ENCODE measurements around the gene DUOX2.

The DUOX2 gene

GRCh38 chr15:45100884-45101625, 12.9 kb downstream of the DUOX2 start:
- Mint-ChIP-seq H3K27me3 (peaks cover 48% of the 10 kb centered on the region), H3K27ac (ENCODE audit: low read depth) (peak overlapping the region; percentile 26), H3K9me3 (no peaks in the 10 kb centered on the region), H3K36me3 (ENCODE audit: insufficient read depth) (peaks cover 2% of the 10 kb centered on the region), H3K4me3 (no peak overlapping the region), H3K4me1 (no peaks in the 10 kb centered on the region)
- ATAC-seq (replicated peaks; ENCODE audit: extremely low read depth, poor library complexity, severe bottlenecking) = no peak
- DNase-seq (ENCODE audit: low spot score in 2 of 2) = no peak

- no peak overlapping the region for H3K4me3 Mint-ChIP-seq
- DNase-seq (ENCODE audit: low spot score in 2 of 2) (no peak), ATAC-seq (replicated peaks; ENCODE audit: extremely low read depth, poor library complexity, severe bottlenecking) (no peak)
- H3K4me1 Mint-ChIP-seq = no peaks in the 10 kb centered on the region
- no peak overlapping the region for H3K27ac Mint-ChIP-seq (ENCODE audit: low read depth)
- no peaks in the 10 kb centered on the region for H3K9me3 Mint-ChIP-seq
- peaks cover 46% of the 10 kb centered on the region for H3K27me3 Mint-ChIP-seq
- H3K36me3 Mint-ChIP-seq (ENCODE audit: insufficient read depth) = peaks cover 2% of the 10 kb centered on the region
These were observed 14.3 kb downstream of the DUOX2 start for GRCh38 chr15:45099549-45100165.

GRCh38 chr15:45097466-45097865, 16.5 kb downstream of the DUOX2 start:
- Mint-ChIP-seq H3K4me3 (no peak overlapping the region), H3K4me1 (no peaks in the 10 kb centered on the region), H3K36me3 (ENCODE audit: insufficient read depth) (peaks cover 2% of the 10 kb centered on the region), H3K27ac (ENCODE audit: low read depth) (no peak overlapping the region), H3K9me3 (no peaks in the 10 kb centered on the region), H3K27me3 (peaks cover 33% of the 10 kb centered on the region)
- no peak for ATAC-seq (replicated peaks; ENCODE audit: extremely low read depth, poor library complexity, severe bottlenecking)
- DNase-seq (ENCODE audit: low spot score in 2 of 2) = no peak

- no peaks in the 10 kb centered on the region for H3K4me1 Mint-ChIP-seq
These were observed 18.3 kb downstream of the DUOX2 start for GRCh38 chr15:45095661-45096060.

GRCh38 chr15:45094358-45094730, 19.6 kb downstream of the DUOX2 start:
- Mint-ChIP-seq H3K27me3 (peaks cover 39% of the 10 kb centered on the region), H3K9me3 (no peaks in the 10 kb centered on the region), H3K27ac (ENCODE audit: low read depth) (no peak overlapping the region), H3K4me3 (no peak overlapping the region), H3K36me3 (ENCODE audit: insufficient read depth) (no peaks in the 10 kb centered on the region), H3K4me1 (no peaks in the 10 kb centered on the region)
- DNase-seq (ENCODE audit: low spot score in 2 of 2) (no peak), ATAC-seq (replicated peaks; ENCODE audit: extremely low read depth, poor library complexity, severe bottlenecking) (no peak)

More at GRCh38 chr15:45095661-45096060, 18.3 kb downstream of the DUOX2 start:
- Mint-ChIP-seq H3K27ac (ENCODE audit: low read depth) (no peak overlapping the region), H3K9me3 (no peaks in the 10 kb centered on the region), H3K36me3 (ENCODE audit: insufficient read depth) (no peaks in the 10 kb centered on the region), H3K27me3 (peaks cover 38% of the 10 kb centered on the region), H3K4me3 (no peak overlapping the region)
- ATAC-seq (replicated peaks; ENCODE audit: extremely low read depth, poor library complexity, severe bottlenecking) (no peak), DNase-seq (ENCODE audit: low spot score in 2 of 2) (no peak)

- no peaks in the 10 kb centered on the region for H3K36me3 Mint-ChIP-seq (ENCODE audit: insufficient read depth)
- no peak for ATAC-seq (replicated peaks; ENCODE audit: extremely low read depth, poor library complexity, severe bottlenecking)
- DNase-seq (ENCODE audit: low spot score in 2 of 2) = no peak
- H3K27me3 Mint-ChIP-seq = peaks cover 44% of the 10 kb centered on the region
- H3K27ac Mint-ChIP-seq (ENCODE audit: low read depth) = no peak overlapping the region
- no peak overlapping the region for H3K4me3 Mint-ChIP-seq
- H3K9me3 Mint-ChIP-seq = no peaks in the 10 kb centered on the region
- H3K4me1 Mint-ChIP-seq = no peaks in the 10 kb centered on the region
These were observed 20.2 kb downstream of the DUOX2 start for GRCh38 chr15:45093622-45094357.

GRCh38 chr15:45093013-45093412, 21.0 kb downstream of the DUOX2 start:
- H3K4me1 Mint-ChIP-seq = no peaks in the 10 kb centered on the region

GRCh38 chr15:45091576-45091975, 22.4 kb downstream of the DUOX2 start:
- Mint-ChIP-seq H3K36me3 (ENCODE audit: insufficient read depth) (no peaks in the 10 kb centered on the region), H3K27ac (ENCODE audit: low read depth) (no peak overlapping the region), H3K27me3 (peaks cover 55% of the 10 kb centered on the region), H3K4me1 (no peaks in the 10 kb centered on the region), H3K9me3 (no peaks in the 10 kb centered on the region), H3K4me3 (no peak overlapping the region)
- DNase-seq (ENCODE audit: low spot score in 2 of 2) (no peak), ATAC-seq (replicated peaks; ENCODE audit: extremely low read depth, poor library complexity, severe bottlenecking) (no peak)

More at GRCh38 chr15:45093013-45093412, 21.0 kb downstream of the DUOX2 start:
- ATAC-seq (replicated peaks; ENCODE audit: extremely low read depth, poor library complexity, severe bottlenecking) (no peak), DNase-seq (ENCODE audit: low spot score in 2 of 2) (no peak)
- Mint-ChIP-seq H3K27ac (ENCODE audit: low read depth) (no peak overlapping the region), H3K36me3 (ENCODE audit: insufficient read depth) (no peaks in the 10 kb centered on the region), H3K27me3 (peaks cover 48% of the 10 kb centered on the region), H3K9me3 (no peaks in the 10 kb centered on the region), H3K4me3 (no peak overlapping the region)

- Mint-ChIP-seq H3K27me3 (peaks cover 55% of the 10 kb centered on the region), H3K9me3 (no peaks in the 10 kb centered on the region), H3K4me1 (no peaks in the 10 kb centered on the region), H3K4me3 (no peak overlapping the region), H3K36me3 (ENCODE audit: insufficient read depth) (no peaks in the 10 kb centered on the region), H3K27ac (ENCODE audit: low read depth) (no peak overlapping the region)
- ATAC-seq (replicated peaks; ENCODE audit: extremely low read depth, poor library complexity, severe bottlenecking) = no peak
- no peak for DNase-seq (ENCODE audit: low spot score in 2 of 2)
These were observed 22.8 kb downstream of the DUOX2 start for GRCh38 chr15:45091161-45091560.

- H3K27me3 Mint-ChIP-seq = peaks cover 63% of the 10 kb centered on the region
- no peaks in the 10 kb centered on the region for H3K9me3 Mint-ChIP-seq
- ATAC-seq (replicated peaks; ENCODE audit: extremely low read depth, poor library complexity, severe bottlenecking) = no peak
These were observed 24.1 kb downstream of the DUOX2 start for GRCh38 chr15:45089712-45090373.

GRCh38 chr15:45088801-45089711, 24.9 kb downstream of the DUOX2 start:
- DNase-seq (ENCODE audit: low spot score in 2 of 2) = no peak
- ATAC-seq (replicated peaks; ENCODE audit: extremely low read depth, poor library complexity, severe bottlenecking) = no peak
- no peak overlapping the region for H3K4me3 Mint-ChIP-seq
- H3K4me1 Mint-ChIP-seq = no peaks in the 10 kb centered on the region
- H3K36me3 Mint-ChIP-seq (ENCODE audit: insufficient read depth) = no peaks in the 10 kb centered on the region
- H3K9me3 Mint-ChIP-seq = no peaks in the 10 kb centered on the region
- peaks cover 71% of the 10 kb centered on the region for H3K27me3 Mint-ChIP-seq
- no peak overlapping the region for H3K27ac Mint-ChIP-seq (ENCODE audit: low read depth)

More at GRCh38 chr15:45089712-45090373, 24.1 kb downstream of the DUOX2 start:
- Mint-ChIP-seq H3K27ac (ENCODE audit: low read depth) (no peak overlapping the region), H3K4me3 (no peak overlapping the region), H3K36me3 (ENCODE audit: insufficient read depth) (no peaks in the 10 kb centered on the region), H3K4me1 (no peaks in the 10 kb centered on the region)
- no peak for DNase-seq (ENCODE audit: low spot score in 2 of 2)

- H3K27me3 Mint-ChIP-seq = peaks cover 77% of the 10 kb centered on the region
- no peak overlapping the region for H3K4me3 Mint-ChIP-seq
- ATAC-seq (replicated peaks; ENCODE audit: extremely low read depth, poor library complexity, severe bottlenecking) = no peak
- H3K36me3 Mint-ChIP-seq (ENCODE audit: insufficient read depth) = no peaks in the 10 kb centered on the region
- H3K9me3 Mint-ChIP-seq = no peaks in the 10 kb centered on the region
- H3K27ac Mint-ChIP-seq (ENCODE audit: low read depth) = no peak overlapping the region
- no peak for DNase-seq (ENCODE audit: low spot score in 2 of 2)
- H3K4me1 Mint-ChIP-seq = no peaks in the 10 kb centered on the region
These were observed 26.5 kb downstream of the DUOX2 start for GRCh38 chr15:45087513-45087912.

Data from central memory CD8-positive, alpha-beta T cell (primary cell).